Fibroblast of lung (primary cell): ENCODE data around the gene FAM219B. TPM values are rescaled to one million over a fixed set of nuclear protein-coding genes. Genes with fewer than 3 reads are reported as not detected.

ENCODE experiments used
- DNase-seq, 2 donors: peaks; one replicate each; pipeline versions ENCODE4 v3.0.0 to v3.0.0-alpha.2; 2010; ENCODE audit warnings: low read depth in 2 of 2
- H2AFZ ChIP-seq: 2 replicates; pipeline ENCODE4 v1.5.1; 2012; ENCODE audit warnings: low read length, control low read depth, inconsistent platforms
- H3K27ac ChIP-seq: 2 replicates; pipeline ENCODE4 v1.5.1; 2011; ENCODE audit warnings: low read length, control low read depth; ENCODE audit not compliant: insufficient read depth
- H3K27me3 ChIP-seq: 2 replicates; pipeline ENCODE4 v1.5.1; 2011; ENCODE audit warnings: mild to moderate bottlenecking, low read length; ENCODE audit not compliant: control insufficient read depth, insufficient read depth
- H3K36me3 ChIP-seq: 2 replicates; pipeline ENCODE4 v1.5.1; 2011; ENCODE audit warnings: low read length; ENCODE audit not compliant: control insufficient read depth, insufficient read depth
- H3K4me1 ChIP-seq: 2 replicates; pipeline ENCODE4 v1.5.1; 2011; ENCODE audit warnings: low read length; ENCODE audit not compliant: control insufficient read depth, insufficient read depth; ENCODE audit errors: extremely low read depth
- H3K4me2 ChIP-seq: 2 replicates; pipeline ENCODE4 v1.5.1; 2011; ENCODE audit warnings: low read length, control low read depth; ENCODE audit not compliant: insufficient read depth; ENCODE audit errors: extremely low read depth
- H3K4me3 ChIP-seq, 4 experiments: fragments of 200-600 bp in 1 of 4; sonication (generic) in 1 of 4; replicated peaks in 1 of 4; 2 replicates each; pipeline ENCODE4 v1.5.1; 2011 to 2016; ENCODE audit warnings: low read length in 4 of 4, low read depth in 3 of 4, mild to moderate bottlenecking in 3 of 4, control low read depth in 2 of 4, inconsistent platforms in 1 of 4, mixed read lengths in 1 of 4; ENCODE audit not compliant: insufficient read depth in 1 of 4; ENCODE audit errors: control extremely low read depth in 1 of 4
- H3K79me2 ChIP-seq: 2 replicates; pipeline ENCODE4 v1.5.1; 2012; ENCODE audit warnings: mild to moderate bottlenecking, low read length, inconsistent platforms; ENCODE audit not compliant: control insufficient read depth, insufficient read depth
- H3K9ac ChIP-seq: 2 replicates; pipeline ENCODE4 v1.5.1; 2011; ENCODE audit warnings: mild to moderate bottlenecking, low read length, control low read depth; ENCODE audit not compliant: insufficient read depth
- H3K9me3 ChIP-seq: 2 replicates; pipeline ENCODE4 v1.5.1; 2012; ENCODE audit warnings: low read depth, low read length; ENCODE audit not compliant: control insufficient read depth, insufficient read depth
- H4K20me1 ChIP-seq: 2 replicates; pipeline ENCODE4 v1.5.1; 2011; ENCODE audit warnings: low read length; ENCODE audit not compliant: control insufficient read depth, insufficient read depth; ENCODE audit errors: extremely low read depth
- EZH2 ChIP-seq: IDR thresholded peaks from 2 replicates; pipeline ENCODE4 v1.5.1; 2012; ENCODE audit warnings: low read length, control low read depth, mild to moderate bottlenecking; ENCODE audit errors: missing control alignments
- polyA plus RNA-seq, 2 donors: library from polyadenylated mRNA; depleted of rRNA in 1 of 2; stranded (reverse) in 1 of 2; unstranded in 1 of 2; fragments of >200 nt; gene quantifications; 2 replicates each; pipeline ENCODE4 v1.2.1, GENCODE V29; 2011 to 2012; ENCODE audit warnings: missing spikeins in 1 of 2
- total RNA-seq: library from RNA; depleted of rRNA; stranded (reverse); fragments of >200 nt; gene quantifications from 2 replicates; pipeline ENCODE4 v1.2.1, GENCODE V29; 2014
- TF ChIP-seq, protein P1 (sequence below), 2 donors: IDR thresholded peaks in 1 of 2; conservative IDR thresholded peaks in 1 of 2; 1 replicate in 1 of 2; 2 replicates in 1 of 2; pipeline ENCODE4 v1.5.1; 2011 to 2012; ENCODE audit warnings: low read length in 2 of 2, control low read depth in 1 of 2, inconsistent platforms in 1 of 2, low read depth in 1 of 2, mild to moderate bottlenecking in 1 of 2

FAM219B gene
- total and polyA plus RNA-seq, 2 donors (not counting 1 experiment from before 2014, with no cell fraction given), result 35.3 to 53.8 TPM

DNA sequence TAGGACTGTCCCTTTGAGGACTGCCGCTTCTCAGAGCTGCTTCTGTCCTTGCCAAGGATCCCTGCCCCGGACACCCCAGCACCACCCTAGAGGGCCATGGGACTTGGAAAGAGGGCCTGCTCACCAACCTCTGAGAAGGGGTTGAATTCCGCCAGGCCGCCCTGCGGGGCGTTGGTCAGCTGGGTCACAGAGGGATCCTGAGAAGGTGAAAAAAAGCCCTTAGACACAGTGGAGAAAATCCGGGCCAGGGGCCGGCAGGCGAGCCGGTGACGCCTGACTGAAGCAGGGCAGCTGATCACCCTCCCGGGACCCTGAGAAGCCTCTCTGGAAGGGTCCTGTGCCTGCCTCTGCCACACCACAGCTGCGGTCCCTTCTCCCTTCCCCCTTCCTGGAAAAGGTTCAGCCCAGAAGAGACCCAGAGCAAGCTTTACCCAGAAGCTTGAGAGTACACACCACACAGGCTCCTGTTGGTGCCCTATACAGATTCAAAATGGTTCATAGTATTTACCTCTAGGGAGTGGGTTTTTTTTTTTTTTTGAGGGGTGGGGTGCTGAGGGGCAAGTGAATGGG, 52.1 kb downstream of the FAM219B start:
- H2AFZ ChIP-seq, result no peak overlapping the region
- H3K27me3 ChIP-seq, result no peaks in the 10 kb centered on the region
- no peaks in the 10 kb centered on the region for H3K79me2 ChIP-seq
- no peak overlapping the region for H3K4me2 ChIP-seq
- H3K4me3 ChIP-seq, result no peak overlapping the region
- H3K36me3 ChIP-seq, result peaks cover 10% of the 10 kb centered on the region
- no peaks in the 10 kb centered on the region for H4K20me1 ChIP-seq
- H3K9me3 ChIP-seq, result no peaks in the 10 kb centered on the region
- no peak for DNase-seq
- H3K4me1 ChIP-seq, result no peaks in the 10 kb centered on the region
- TF ChIP-seq, protein P1, sequence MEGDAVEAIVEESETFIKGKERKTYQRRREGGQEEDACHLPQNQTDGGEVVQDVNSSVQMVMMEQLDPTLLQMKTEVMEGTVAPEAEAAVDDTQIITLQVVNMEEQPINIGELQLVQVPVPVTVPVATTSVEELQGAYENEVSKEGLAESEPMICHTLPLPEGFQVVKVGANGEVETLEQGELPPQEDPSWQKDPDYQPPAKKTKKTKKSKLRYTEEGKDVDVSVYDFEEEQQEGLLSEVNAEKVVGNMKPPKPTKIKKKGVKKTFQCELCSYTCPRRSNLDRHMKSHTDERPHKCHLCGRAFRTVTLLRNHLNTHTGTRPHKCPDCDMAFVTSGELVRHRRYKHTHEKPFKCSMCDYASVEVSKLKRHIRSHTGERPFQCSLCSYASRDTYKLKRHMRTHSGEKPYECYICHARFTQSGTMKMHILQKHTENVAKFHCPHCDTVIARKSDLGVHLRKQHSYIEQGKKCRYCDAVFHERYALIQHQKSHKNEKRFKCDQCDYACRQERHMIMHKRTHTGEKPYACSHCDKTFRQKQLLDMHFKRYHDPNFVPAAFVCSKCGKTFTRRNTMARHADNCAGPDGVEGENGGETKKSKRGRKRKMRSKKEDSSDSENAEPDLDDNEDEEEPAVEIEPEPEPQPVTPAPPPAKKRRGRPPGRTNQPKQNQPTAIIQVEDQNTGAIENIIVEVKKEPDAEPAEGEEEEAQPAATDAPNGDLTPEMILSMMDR (conservative IDR thresholded peaks at IDR 0.05 in 1 of 2, IDR thresholded peaks at IDR 0.05 in 1 of 2; ENCODE audit: low read depth in 1 of 2, low read length in 2 of 2), result no peak
- no peak for TF ChIP-seq EZH2
- H3K27ac ChIP-seq, result no peak overlapping the region
- no peak overlapping the region for H3K9ac ChIP-seq

DNA sequence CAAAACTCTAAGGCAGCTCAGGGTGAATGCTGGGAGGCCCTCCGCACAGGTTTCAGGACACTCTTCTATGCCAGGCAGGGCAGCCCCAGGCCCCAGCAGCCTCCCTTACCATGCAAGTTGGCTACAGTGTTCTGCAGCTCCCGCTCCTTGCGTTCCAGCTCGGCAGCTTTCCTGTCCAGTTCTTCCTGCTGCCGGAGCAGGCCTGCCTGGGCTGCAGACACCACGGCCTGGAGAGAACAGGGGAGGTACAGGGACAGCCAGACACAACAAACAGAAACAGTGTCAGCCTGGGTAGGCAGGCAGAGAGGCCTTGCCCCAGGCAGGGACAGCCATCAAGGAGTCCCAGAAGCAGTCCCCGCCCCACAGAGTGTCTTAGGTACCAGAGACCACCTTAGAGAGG, 54.7 kb downstream of the FAM219B start:
- no peaks in the 10 kb centered on the region for H4K20me1 ChIP-seq
- H3K36me3 ChIP-seq, result peaks cover 14% of the 10 kb centered on the region
- no peak overlapping the region for H3K4me3 ChIP-seq
- H3K27me3 ChIP-seq, result no peaks in the 10 kb centered on the region
- no peaks in the 10 kb centered on the region for H3K9me3 ChIP-seq
- H3K79me2 ChIP-seq, result no peaks in the 10 kb centered on the region
- H3K4me2 ChIP-seq, result no peak overlapping the region
- H3K9ac ChIP-seq, result no peak overlapping the region
- H3K27ac ChIP-seq, result no peak overlapping the region
- no peaks in the 10 kb centered on the region for H3K4me1 ChIP-seq
- TF ChIP-seq EZH2, result no peak
- TF ChIP-seq, protein P1 (conservative IDR thresholded peaks at IDR 0.05 in 1 of 2, IDR thresholded peaks at IDR 0.05 in 1 of 2; ENCODE audit: low read depth in 1 of 2, low read length in 2 of 2), result no peak
- no peak for DNase-seq
- H2AFZ ChIP-seq, result no peak overlapping the region

DNA sequence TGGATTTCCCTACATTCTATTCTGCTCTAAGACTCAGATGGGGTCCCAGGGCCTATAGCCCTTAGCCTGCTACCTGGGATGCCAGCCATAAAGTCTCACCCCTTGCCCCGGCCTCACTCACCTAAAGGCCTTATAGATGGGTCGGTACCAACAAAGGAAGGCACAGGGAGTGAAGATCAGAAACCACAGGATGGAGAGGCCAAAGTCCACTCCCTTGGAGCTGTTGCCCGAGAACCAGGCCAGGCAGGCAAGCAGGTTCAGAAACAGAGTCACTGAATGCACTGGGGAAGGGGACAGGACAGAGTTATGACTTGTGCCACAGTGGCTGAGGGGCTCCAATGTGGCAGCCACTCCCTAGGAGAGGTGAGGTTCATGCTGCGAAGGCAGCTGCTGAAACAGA, 56.3 kb downstream of the FAM219B start:
- H3K9me3 ChIP-seq, result no peaks in the 10 kb centered on the region
- H3K27me3 ChIP-seq, result no peaks in the 10 kb centered on the region
- H3K4me3 ChIP-seq, result no peak overlapping the region
- H4K20me1 ChIP-seq, result no peaks in the 10 kb centered on the region
- H3K79me2 ChIP-seq, result no peaks in the 10 kb centered on the region
- H2AFZ ChIP-seq, result no peak overlapping the region
- no peak overlapping the region for H3K9ac ChIP-seq
- no peak overlapping the region for H3K4me2 ChIP-seq
- H3K27ac ChIP-seq, result no peak overlapping the region
- DNase-seq, result no peak
- TF ChIP-seq, protein P1 (conservative IDR thresholded peaks at IDR 0.05 in 1 of 2, IDR thresholded peaks at IDR 0.05 in 1 of 2; ENCODE audit: low read depth in 1 of 2, low read length in 2 of 2), result no peak
- no peak for TF ChIP-seq EZH2
- peaks cover 15% of the 10 kb centered on the region for H3K36me3 ChIP-seq
- no peaks in the 10 kb centered on the region for H3K4me1 ChIP-seq

Other genes with a start within 250 kb of the FAM219B start
- 8.2 and 8.9 TPM in 2 replicates for gene EDC3, start 210.8 kb downstream of the FAM219B start, total RNA-seq
- gene EDC3, start 210.8 kb downstream of the FAM219B start, polyA plus RNA-seq, result 25.8 and 34.4 TPM in 2 replicates
- gene CYP1A1, start 181.3 kb downstream of the FAM219B start, total RNA-seq, result under 0.01 TPM in 1 of 2 replicates, not detected in the other
- 0.02 TPM in 1 of 2 replicates, not detected in the other for gene CYP1A1, start 181.3 kb downstream of the FAM219B start, polyA plus RNA-seq
- not detected in 2 replicates for gene CYP1A2, start 158.0 kb downstream of the FAM219B start, total RNA-seq
- not detected in 2 replicates for gene CYP1A2, start 158.0 kb downstream of the FAM219B start, polyA plus RNA-seq
- gene CSK, start 124.8 kb downstream of the FAM219B start, total RNA-seq, result 16.2 and 22.0 TPM in 2 replicates
- gene CSK, start 124.8 kb downstream of the FAM219B start, polyA plus RNA-seq, result 21.5 and 28.2 TPM in 2 replicates
- not detected in 2 replicates for gene LMAN1L, start 94.0 kb downstream of the FAM219B start, total RNA-seq
- not detected in 2 replicates for gene LMAN1L, start 94.0 kb downstream of the FAM219B start, polyA plus RNA-seq
- not detected in 2 replicates for gene CPLX3, start 80.2 kb downstream of the FAM219B start, total RNA-seq
- not detected in 2 replicates for gene CPLX3, start 80.2 kb downstream of the FAM219B start, polyA plus RNA-seq
- 8.8 and 11.8 TPM in 2 replicates for gene ULK3, start 63.7 kb downstream of the FAM219B start, total RNA-seq
- 11.4 and 14.6 TPM in 2 replicates for gene ULK3, start 63.7 kb downstream of the FAM219B start, polyA plus RNA-seq
- gene SCAMP2, start 33.5 kb downstream of the FAM219B start, total RNA-seq, result 11.8 and 15.5 TPM in 2 replicates
- 86.2 and 115 TPM in 2 replicates for gene SCAMP2, start 33.5 kb downstream of the FAM219B start, polyA plus RNA-seq
- 33.1 and 50.7 TPM in 2 replicates for gene MPI, start 16.8 kb downstream of the FAM219B start, total RNA-seq
- 65.0 and 65.5 TPM in 2 replicates for gene MPI, start 16.8 kb downstream of the FAM219B start, polyA plus RNA-seq
- 33.1 and 41.9 TPM in 2 replicates for gene COX5A, start 31.2 kb upstream of the FAM219B start, total RNA-seq
- 183 and 213 TPM in 2 replicates for gene COX5A, start 31.2 kb upstream of the FAM219B start, polyA plus RNA-seq
- 0.50 and 3.1 TPM in 2 replicates for gene RPP25, start 49.9 kb upstream of the FAM219B start, total RNA-seq
- 1.00 and 2.3 TPM in 2 replicates for gene RPP25, start 49.9 kb upstream of the FAM219B start, polyA plus RNA-seq
- gene SCAMP5, start 88.7 kb upstream of the FAM219B start, total RNA-seq, result 0.50 and 1.5 TPM in 2 replicates
- gene SCAMP5, start 88.7 kb upstream of the FAM219B start, polyA plus RNA-seq, result 0.93 and 1.2 TPM in 2 replicates
- gene PPCDC, start 116.7 kb upstream of the FAM219B start, total RNA-seq, result 6.3 and 6.4 TPM in 2 replicates
- 8.0 and 13.5 TPM in 2 replicates for gene PPCDC, start 116.7 kb upstream of the FAM219B start, polyA plus RNA-seq